ENCODE results near the gene NDUFS6. TPM values are rescaled to one million over a fixed set of nuclear protein-coding genes. Genes with fewer than 3 reads are reported as not detected.

Gene NDUFS6
- total RNA-seq, 6 donors from 2014 or later: 22.9 to 64.6 (median 39.3) TPM

- 83 to 85% methylated on average over 25 to 32 of the region's 32 CpGs for WGBS, 2 donors
- no peak for TF ChIP-seq EP300 (IDR thresholded peaks at IDR 0.05)
- TF ChIP-seq CTCF (IDR thresholded peaks at IDR 0.05): no peak
- no peak for TF ChIP-seq POLR2A (IDR thresholded peaks at IDR 0.05)
- no peak for TF ChIP-seq POLR2AphosphoS5 (IDR thresholded peaks at IDR 0.05)
- no peaks in the 10 kb centered on the region for H3K9me3 ChIP-seq
- DNase-seq (no peak), ATAC-seq (ENCODE audit: low FRiP score in 2 of 2) (no peak)
- no peaks in the 10 kb centered on the region for H3K27me3 ChIP-seq
- no peaks in the 10 kb centered on the region for H3K4me1 ChIP-seq
- H3K27ac ChIP-seq: no peak overlapping the region
- no peak overlapping the region for H3K4me3 ChIP-seq
- no peaks in the 10 kb centered on the region for H3K36me3 ChIP-seq
Measured at GRCh38 chr5:1779021-1779680, 22.1 kb upstream of the NDUFS6 start.

GRCh38 chr5:1779782-1780613, 21.2 kb upstream of the NDUFS6 start:
- no peak for DNase-seq
- Histone ChIP-seq H3K27me3 (no peaks in the 10 kb centered on the region), H3K9me3 (no peaks in the 10 kb centered on the region), H3K4me3 (no peak overlapping the region), H3K27ac (no peak overlapping the region), H3K4me1 (no peaks in the 10 kb centered on the region), H3K36me3 (no peaks in the 10 kb centered on the region)
- TF ChIP-seq EP300 (IDR thresholded peaks at IDR 0.05): no peak
- TF ChIP-seq CTCF (IDR thresholded peaks at IDR 0.05): no peak
- TF ChIP-seq POLR2AphosphoS5 (IDR thresholded peaks at IDR 0.05): no peak
- no peak for TF ChIP-seq POLR2A (IDR thresholded peaks at IDR 0.05)
- WGBS, 2 donors: 86 to 88% methylated on average over 14 to 19 of the region's 20 CpGs
- peak in 1 of 2 donors; percentile 9 for ATAC-seq (ENCODE audit: low FRiP score in 2 of 2)

- ATAC-seq (ENCODE audit: low FRiP score in 2 of 2): no peak
- TF ChIP-seq EP300 (IDR thresholded peaks at IDR 0.05) (no peak), CTCF (IDR thresholded peaks at IDR 0.05) (no peak), POLR2A (IDR thresholded peaks at IDR 0.05) (no peak), POLR2AphosphoS5 (IDR thresholded peaks at IDR 0.05) (no peak)
- Histone ChIP-seq H3K4me3 (no peak overlapping the region), H3K27me3 (no peaks in the 10 kb centered on the region), H3K36me3 (no peaks in the 10 kb centered on the region), H3K27ac (no peak overlapping the region), H3K4me1 (no peaks in the 10 kb centered on the region), H3K9me3 (no peaks in the 10 kb centered on the region)
- no peak for DNase-seq
- WGBS, 2 donors: 75 to 87% methylated on average over 6 of the region's 6 CpGs
Measured at GRCh38 chr5:1780614-1780930, 20.6 kb upstream of the NDUFS6 start.

- ATAC-seq (ENCODE audit: low FRiP score in 2 of 2) (no peak), DNase-seq (no peak)
Measured at GRCh38 chr5:1781107-1781506, 20.1 kb upstream of the NDUFS6 start.

More at GRCh38 chr5:1781107-1781506, 20.1 kb upstream of the NDUFS6 start:
- 83 to 90% methylated on average over 6 of the region's 6 CpGs for WGBS, 2 donors
- Histone ChIP-seq H3K27ac (no peak overlapping the region), H3K4me3 (no peak overlapping the region), H3K27me3 (no peaks in the 10 kb centered on the region), H3K4me1 (no peaks in the 10 kb centered on the region), H3K36me3 (no peaks in the 10 kb centered on the region), H3K9me3 (no peaks in the 10 kb centered on the region)
- no peak for TF ChIP-seq CTCF (IDR thresholded peaks at IDR 0.05)
- TF ChIP-seq POLR2A (IDR thresholded peaks at IDR 0.05): no peak
- no peak for TF ChIP-seq EP300 (IDR thresholded peaks at IDR 0.05)
- TF ChIP-seq POLR2AphosphoS5 (IDR thresholded peaks at IDR 0.05): no peak

Measured in upper lobe of left lung (tissue), 6 donors.